Heart right ventricle (tissue), 16 donors: ENCODE measurements around the gene DMBT1. TPM values are rescaled to one million over a fixed set of nuclear protein-coding genes. Genes with fewer than 3 reads are reported as not detected.

Source experiments
- ATAC-seq, 8 donors: fragments of 200-7000 bp; cut with Tn5 transposase; one replicate each; pipeline ENCODE4 v1.9.1; 2020; ENCODE audit warnings: mild to moderate bottlenecking in 8 of 8, moderate library complexity in 8 of 8, moderate number of reproducible peaks in 1 of 8
- DNase-seq, 2 donors: peaks; one replicate each; pipeline ENCODE4 v3.0.0-alpha.2; 2020
- H3K27ac ChIP-seq, 10 donors: fragments of 200-600 bp; sonication (generic) in 2 of 10; one replicate each; pipeline versions ENCODE4 v1.5.0 to v1.8.0; 2020 to 2022; ENCODE audit warnings: mild to moderate bottlenecking in 3 of 10
- H3K27me3 ChIP-seq, 7 donors: fragments of 200-600 bp; one replicate each; pipeline ENCODE4 v1.8.0; 2021 to 2022; ENCODE audit warnings: mild to moderate bottlenecking in 2 of 7
- H3K36me3 ChIP-seq, 9 donors: fragments of 200-600 bp; sonication (generic) in 1 of 9; one replicate each; pipeline versions ENCODE4 v1.5.0 to v1.8.0; 2020 to 2022; ENCODE audit warnings: mild to moderate bottlenecking in 2 of 9
- H3K4me1 ChIP-seq, 9 donors: fragments of 200-600 bp; sonication (generic) in 1 of 9; one replicate each; pipeline versions ENCODE4 v1.5.0 to v1.8.0; 2020 to 2022; ENCODE audit warnings: mild to moderate bottlenecking in 4 of 9
- H3K4me3 ChIP-seq, 10 donors: fragments of 200-600 bp; sonication (generic) in 2 of 10; one replicate each; pipeline versions ENCODE4 v1.5.0 to v1.8.0; 2020 to 2022; ENCODE audit warnings: mild to moderate bottlenecking in 7 of 10, moderate library complexity in 2 of 10
- H3K9me3 ChIP-seq, 11 donors: fragments of 200-600 bp in 10 of 11; sonication (generic) in 2 of 11; one replicate each; pipeline versions ENCODE4 v1.5.0 to v1.8.0; 2013 to 2022; ENCODE audit warnings: mild to moderate bottlenecking in 2 of 11, control low read depth in 1 of 11, moderate library complexity in 1 of 11
- CTCF ChIP-seq, 9 donors: fragments of 200-600 bp; sonication (generic) in 2 of 9; IDR thresholded peaks; one replicate each; pipeline versions ENCODE4 v1.5.0 to v1.8.0; 2021 to 2022; ENCODE audit warnings: antibody characterized with exemption in 9 of 9, mild to moderate bottlenecking in 5 of 9, moderate library complexity in 1 of 9
- WGBS, 2 donors: extraction: QIAGEN DNeasy Blood & Tissue Kit; methylation state at CpG; one replicate each; pipeline ENCODE4 v1.1.7; 2013; ENCODE audit warnings: inconsistent platforms in 1 of 2; 5-methylcytosine and 5-hydroxymethylcytosine counted together
- intact Hi-C, 10 donors: fragments of 100-400 bp; cut with DNase I; formaldehyde crosslinking; loops; one replicate each; pipeline versions ENCODE4 v1.11.1 to v1.14.2; 2022
- polyA plus RNA-seq, 2 donors: library from polyadenylated mRNA; stranded (reverse); fragments of 200-250 nt; gene quantifications; one replicate each; pipeline ENCODE4 v1.2.3, GENCODE V29; 2013
- total RNA-seq, 10 donors: library from RNA; stranded (reverse); fragmentation: NEBNext Ultra II Directional in 3 of 10; extraction: Animal tissue kit (Norgen Biotek cat#: 25700) in 3 of 10; gene quantifications; one replicate each; pipeline versions ENCODE4 v1.2.1 to v1.2.4, GENCODE V29; 2021 to 2023
- donor health status: Arrhythmogenic right ventricular cardiomyopathy.
- donor health status: ischemic (EF 13 %, LVEDD 7.1; RV severe dilation, severe dysfunction).
- donor health status: healthy with polysubstance abuse.
- donor health status: DM: no; HTN: yes; CAD: no.
- donor health status: DM: no; HTN: no; CAD: no.
- donor health status: ischemic (EF 25% LVEDD 6.9; RV normal size, moderate dysfunction).
- donor health status: ischemic (EF 25% LVEDD 5.7; RV mildly dilated, moderate dysfunction).
- donor health status: healthy.
- donor health status: DM: yes; HTN: yes; CAD: no.
- donor health status: Ischemic cardiomyopathy.
- donor health status: ischemic (EF 35%, LVEDD 5.7; RV mildly dilated, moderate dysfunction).
- donor health status: nonischemic (EF 11% LVEDD 7.7; RV severe dilation, severe dysfunction).
- donor health status: DM: yes; HTN: yes; CAD: no.
- donor health status: PGD.
- donor health status: ischemic (EF 29% LVEDD 5.4; RV normal size, mild dysfunction).
- donor health status: nonischemic (EF 23%, LVEDD 6.1; RV moderate dilation, normal function).

DMBT1 gene
- total and polyA plus RNA-seq, 12 donors, result 0.01 to 0.18 (median 0.05) TPM; not detected in 9

GRCh38 chr10:122546242-122546641 is 14.3 kb upstream of the DMBT1 start:
- no peak overlapping the region for H3K4me3 ChIP-seq
- H3K9me3 ChIP-seq, result no peaks in the 10 kb centered on the region
- no peaks in the 10 kb centered on the region for H3K27me3 ChIP-seq
- no peaks in the 10 kb centered on the region for H3K36me3 ChIP-seq
- H3K4me1 ChIP-seq, result peaks cover 0 to 14% (median 0%) of the 10 kb centered on the region in 9 donors
- ATAC-seq (no peak), DNase-seq (no peak)
- H3K27ac ChIP-seq, result no peak overlapping the region
- intact Hi-C loops, result no loop called here
- no peak for TF ChIP-seq CTCF (IDR thresholded peaks at IDR 0.05)
- WGBS, 2 donors, result 96% methylated on average over 8 of the region's 8 CpGs

GRCh38 chr10:122548407-122549085 is 12.0 kb upstream of the DMBT1 start:
- H3K9me3 ChIP-seq, result no peaks in the 10 kb centered on the region
- no peak for TF ChIP-seq CTCF (IDR thresholded peaks at IDR 0.05)
- intact Hi-C loops, result no loop called here
- no peak overlapping the region for H3K27ac ChIP-seq
- DNase-seq (no peak), ATAC-seq (no peak)
- WGBS, 2 donors, result 90% methylated on average over 11 of the region's 11 CpGs
- peaks cover 0 to 6% (median 0%) of the 10 kb centered on the region in 9 donors for H3K4me1 ChIP-seq
- H3K36me3 ChIP-seq, result no peaks in the 10 kb centered on the region
- H3K27me3 ChIP-seq, result no peaks in the 10 kb centered on the region
- H3K4me3 ChIP-seq, result no peak overlapping the region

- Histone ChIP-seq H3K4me1 (peaks cover 0 to 6% (median 0%) of the 10 kb centered on the region in 9 donors), H3K4me3 (no peak overlapping the region), H3K9me3 (no peaks in the 10 kb centered on the region), H3K36me3 (no peaks in the 10 kb centered on the region), H3K27me3 (no peaks in the 10 kb centered on the region), H3K27ac (no peak overlapping the region)
- TF ChIP-seq CTCF (IDR thresholded peaks at IDR 0.05), result no peak
- intact Hi-C loops, result loop anchor here in 1 of 10 donors (5.0 kb wide), 1 partner anchor 107 kb away; no protein-coding TSS in a partner anchor
- WGBS, 2 donors, result 90 to 93% methylated on average over 2 of the region's 2 CpGs
- ATAC-seq (no peak), DNase-seq (no peak)
Measured at GRCh38 chr10:122549636-122550035, 10.9 kb upstream of the DMBT1 start.

GRCh38 chr10:122550427-122550826 is 10.1 kb upstream of the DMBT1 start:
- no peak for TF ChIP-seq CTCF (IDR thresholded peaks at IDR 0.05)
- peaks cover 0 to 3% (median 0%) of the 10 kb centered on the region in 7 donors for H3K27me3 ChIP-seq
- intact Hi-C loops, result loop anchor here in 1 of 10 donors (5.0 kb wide), 1 partner anchor 108 kb away; no protein-coding TSS in a partner anchor
- WGBS, 2 donors, result 97% methylated on average over 9 of the region's 9 CpGs
- no peak overlapping the region for H3K4me3 ChIP-seq
- no peaks in the 10 kb centered on the region for H3K9me3 ChIP-seq
- no peaks in the 10 kb centered on the region for H3K36me3 ChIP-seq
- ATAC-seq (peak in 1 of 8 donors; percentile 16), DNase-seq (no peak)
- no peak overlapping the region for H3K27ac ChIP-seq
- peaks cover 0 to 6% (median 0%) of the 10 kb centered on the region in 9 donors for H3K4me1 ChIP-seq
